ENCODE measurements around the gene KCNMB1.
A peak's percentile ranks its signal among the peaks of the same experiment; 100 is the strongest.

KCNMB1 gene

DNA sequence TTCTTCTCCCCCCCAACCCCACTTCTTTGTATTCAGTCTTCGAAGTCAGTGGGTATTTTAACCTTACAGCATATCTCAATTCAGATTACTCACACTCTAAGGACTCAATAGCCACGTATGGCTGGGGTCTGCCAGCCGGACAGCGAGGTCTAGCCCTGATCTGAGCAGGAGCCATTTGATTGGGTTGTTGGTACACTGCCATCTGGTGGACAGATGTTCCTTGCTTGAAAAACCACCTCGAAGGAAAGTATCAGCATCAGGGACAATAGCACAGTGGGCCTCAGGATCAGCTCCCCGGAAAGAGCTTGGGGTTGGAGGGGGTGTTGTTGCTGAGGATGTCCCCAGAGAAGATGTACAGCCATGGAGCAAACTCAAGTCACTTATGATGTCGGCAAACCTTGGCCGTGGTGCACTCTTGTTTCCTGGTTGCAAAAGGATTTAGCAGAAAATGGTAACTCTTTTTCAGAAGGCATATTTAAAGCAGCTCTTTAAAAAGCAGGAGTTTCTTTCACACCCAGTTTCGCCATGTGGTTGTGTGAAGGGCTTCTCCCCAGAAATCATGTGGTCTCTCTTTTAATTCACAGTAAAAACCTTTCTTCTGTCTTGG, 31.7 kb upstream of the KCNMB1 start:
- DNase-seq (ENCODE audit: low read depth, low spot score), result peak; percentile 6
- Histone ChIP-seq H3K27ac (no peak overlapping the region), H3K9me3 (ENCODE audit: low read depth, low read length) (no peaks in the 10 kb centered on the region), H3K9ac (ENCODE audit: insufficient read length) (no peak overlapping the region), H3K36me3 (ENCODE audit: insufficient read depth, low read length) (no peaks in the 10 kb centered on the region), H3K4me3 (no peak overlapping the region)
- TF ChIP-seq EZH2 (IDR thresholded peaks at IDR 0.05), result no peak
- no peak for TF ChIP-seq POLR2AphosphoS5 (IDR thresholded peaks at IDR 0.05; ENCODE audit: borderline replicate concordance, low read depth, low read length)

DNA sequence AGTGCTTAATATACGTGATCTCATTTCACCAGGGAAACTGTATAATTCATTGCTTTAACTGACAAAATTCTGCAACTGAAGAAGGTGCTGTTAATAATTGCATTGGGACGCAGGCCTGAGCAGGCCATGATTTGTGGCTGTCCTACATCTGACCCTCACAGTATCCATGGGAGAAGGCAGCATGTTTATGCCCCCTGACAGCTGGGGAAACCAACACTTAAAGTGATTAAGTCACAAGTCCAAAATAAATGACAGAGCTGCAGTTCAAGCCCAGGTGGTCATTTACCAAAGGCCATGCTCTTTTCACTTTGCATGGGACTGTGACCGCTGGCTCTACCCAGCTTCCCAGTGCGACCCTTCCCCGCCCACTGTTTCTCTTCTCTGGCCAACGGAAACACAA, 30.5 kb upstream of the KCNMB1 start:
- TF ChIP-seq POLR2AphosphoS5 (IDR thresholded peaks at IDR 0.05; ENCODE audit: borderline replicate concordance, low read depth, low read length), result no peak
- no peak for TF ChIP-seq EZH2 (IDR thresholded peaks at IDR 0.05)
- TF ChIP-seq FOXP2 (optimal IDR thresholded peaks at IDR 0.05; ENCODE audit: control extremely low read depth, extremely low read length, insufficient read depth), result no peak
- H3K9me3 ChIP-seq (ENCODE audit: low read depth, low read length), result no peaks in the 10 kb centered on the region
- H3K9ac ChIP-seq (ENCODE audit: insufficient read length), result no peak overlapping the region
- no peak overlapping the region for H3K4me3 ChIP-seq
- DNase-seq (ENCODE audit: low read depth, low spot score), result no peak
- H3K27ac ChIP-seq, result no peak overlapping the region
- no peaks in the 10 kb centered on the region for H3K36me3 ChIP-seq (ENCODE audit: insufficient read depth, low read length)

DNA sequence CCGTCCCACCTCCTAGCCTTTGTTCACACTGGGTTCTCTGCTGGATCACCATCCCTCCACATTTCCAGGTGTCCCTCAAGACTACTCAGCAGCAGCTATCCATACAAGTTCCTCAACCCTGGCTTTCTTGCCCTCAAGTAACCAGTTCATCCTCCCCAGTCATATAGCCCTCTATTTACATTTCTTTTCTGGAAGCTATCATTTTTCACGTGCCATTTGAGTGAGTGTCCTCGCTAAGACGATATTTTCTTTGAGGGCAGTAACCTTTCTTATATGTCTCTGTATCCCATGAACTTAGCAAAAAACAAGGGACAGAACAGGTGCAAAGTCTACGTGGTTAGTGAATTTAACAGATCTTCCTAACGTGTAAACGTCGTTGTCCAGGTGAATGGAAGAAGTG, 29.6 kb upstream of the KCNMB1 start:
- H3K36me3 ChIP-seq (ENCODE audit: insufficient read depth, low read length), result no peaks in the 10 kb centered on the region
- no peak overlapping the region for H3K9ac ChIP-seq (ENCODE audit: insufficient read length)
- H3K9me3 ChIP-seq (ENCODE audit: low read depth, low read length), result no peaks in the 10 kb centered on the region
- TF ChIP-seq EZH2 (IDR thresholded peaks at IDR 0.05) (no peak), FOXP2 (optimal IDR thresholded peaks at IDR 0.05; ENCODE audit: control extremely low read depth, extremely low read length, insufficient read depth) (no peak), POLR2AphosphoS5 (IDR thresholded peaks at IDR 0.05; ENCODE audit: borderline replicate concordance, low read depth, low read length) (no peak)
- no peak for DNase-seq (ENCODE audit: low read depth, low spot score)
- H3K27ac ChIP-seq, result no peak overlapping the region
- H3K4me3 ChIP-seq, result no peak overlapping the region

DNA sequence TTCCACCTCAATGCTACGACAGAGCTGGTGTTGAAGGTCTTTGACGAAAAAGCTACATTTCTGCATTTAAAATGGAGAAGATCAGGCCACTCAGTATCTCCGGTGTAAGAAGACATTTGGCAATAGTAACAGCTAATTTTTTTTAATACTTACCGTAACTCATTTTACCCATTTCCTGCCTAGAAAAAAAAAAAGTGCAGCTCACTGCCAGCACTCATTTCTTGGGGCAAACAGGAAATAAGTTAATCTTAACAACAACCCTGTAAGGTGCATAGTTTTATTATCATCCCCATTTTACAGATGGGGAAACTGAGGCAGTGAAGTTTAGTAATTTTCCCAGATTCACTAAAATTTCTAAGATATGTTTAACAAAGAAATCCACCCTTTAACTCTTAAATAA, 27.4 kb upstream of the KCNMB1 start:
- no peaks in the 10 kb centered on the region for H3K36me3 ChIP-seq (ENCODE audit: insufficient read depth, low read length)
- H3K4me3 ChIP-seq, result no peak overlapping the region
- no peak overlapping the region for H3K9ac ChIP-seq (ENCODE audit: insufficient read length)
- H3K27ac ChIP-seq, result no peak overlapping the region
- H3K9me3 ChIP-seq (ENCODE audit: low read depth, low read length), result no peaks in the 10 kb centered on the region
- no peak for DNase-seq (ENCODE audit: low read depth, low spot score)
- TF ChIP-seq POLR2AphosphoS5 (IDR thresholded peaks at IDR 0.05; ENCODE audit: borderline replicate concordance, low read depth, low read length) (no peak), FOXP2 (optimal IDR thresholded peaks at IDR 0.05; ENCODE audit: control extremely low read depth, extremely low read length, insufficient read depth) (no peak), EZH2 (IDR thresholded peaks at IDR 0.05) (no peak)

DNA sequence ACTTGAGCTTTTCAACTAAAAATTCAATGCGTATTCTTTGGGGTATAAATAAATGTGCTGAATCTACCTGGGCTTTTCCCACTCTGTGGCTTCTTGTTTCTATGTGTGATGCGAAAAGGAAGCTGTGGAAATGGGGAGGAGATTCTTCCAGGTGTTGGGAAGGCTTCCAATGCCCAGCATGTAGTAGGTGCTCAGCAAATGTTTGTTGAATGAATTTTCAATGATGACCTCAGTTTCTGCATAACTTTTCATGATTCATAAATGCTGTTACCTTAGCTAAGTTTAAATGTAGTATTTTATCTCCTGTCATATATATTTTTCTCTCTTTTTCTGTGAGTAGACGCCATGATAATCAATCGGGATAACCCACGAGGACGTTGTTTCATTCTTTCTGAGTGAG, 25.6 kb upstream of the KCNMB1 start:
- H3K36me3 ChIP-seq (ENCODE audit: insufficient read depth, low read length), result no peaks in the 10 kb centered on the region
- DNase-seq (ENCODE audit: low read depth, low spot score), result no peak
- no peak overlapping the region for H3K4me3 ChIP-seq
- no peaks in the 10 kb centered on the region for H3K9me3 ChIP-seq (ENCODE audit: low read depth, low read length)
- H3K27ac ChIP-seq, result no peak overlapping the region
- TF ChIP-seq POLR2AphosphoS5 (IDR thresholded peaks at IDR 0.05; ENCODE audit: borderline replicate concordance, low read depth, low read length) (no peak), FOXP2 (optimal IDR thresholded peaks at IDR 0.05; ENCODE audit: control extremely low read depth, extremely low read length, insufficient read depth) (no peak), EZH2 (IDR thresholded peaks at IDR 0.05) (no peak)
- H3K9ac ChIP-seq (ENCODE audit: insufficient read length), result no peak overlapping the region

DNA sequence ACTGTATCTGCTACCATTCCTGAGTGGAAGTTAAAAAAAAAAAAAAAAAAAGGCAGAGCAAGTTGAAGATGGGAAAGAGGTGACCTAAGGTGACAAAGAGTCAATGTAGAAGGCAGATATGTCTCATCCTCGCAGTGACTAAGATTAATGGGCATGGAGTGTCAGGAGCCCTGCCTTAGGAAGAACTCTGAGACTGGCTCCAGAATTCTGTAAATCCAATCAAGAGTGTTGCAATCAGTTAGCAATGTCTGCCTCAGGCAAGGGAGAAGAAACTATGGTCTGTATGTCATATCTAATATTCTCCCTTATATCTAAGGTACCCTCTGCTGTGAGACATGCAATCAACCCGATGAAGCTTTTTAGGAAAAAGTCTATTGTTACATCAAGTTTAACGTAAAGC, 24.7 kb upstream of the KCNMB1 start:
- TF ChIP-seq POLR2AphosphoS5 (IDR thresholded peaks at IDR 0.05; ENCODE audit: borderline replicate concordance, low read depth, low read length) (no peak), FOXP2 (optimal IDR thresholded peaks at IDR 0.05; ENCODE audit: control extremely low read depth, extremely low read length, insufficient read depth) (no peak), EZH2 (IDR thresholded peaks at IDR 0.05) (no peak)
- no peak for DNase-seq (ENCODE audit: low read depth, low spot score)
- Histone ChIP-seq H3K27ac (no peak overlapping the region), H3K36me3 (ENCODE audit: insufficient read depth, low read length) (no peaks in the 10 kb centered on the region), H3K9me3 (ENCODE audit: low read depth, low read length) (no peaks in the 10 kb centered on the region), H3K9ac (ENCODE audit: insufficient read length) (no peak overlapping the region), H3K4me3 (no peak overlapping the region)

DNA sequence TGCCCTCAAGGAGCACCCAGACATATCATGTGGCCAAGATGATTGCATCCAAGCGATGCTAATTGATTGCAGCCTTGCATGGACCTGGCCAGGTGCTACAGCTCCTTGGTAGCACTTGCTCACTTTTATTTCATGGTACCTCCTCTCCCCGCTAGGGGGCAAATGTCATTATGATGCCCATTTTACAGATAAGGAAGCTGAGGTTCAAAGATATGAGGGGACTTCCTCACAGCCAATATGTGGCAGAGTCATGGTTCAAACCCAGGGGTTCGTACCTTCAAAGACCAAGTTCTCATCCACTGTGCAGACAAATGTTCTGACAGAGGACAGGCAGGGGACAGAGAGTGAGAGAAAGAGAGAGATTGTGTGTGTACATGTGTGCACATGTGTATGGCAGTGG, 21.9 kb upstream of the KCNMB1 start:
- TF ChIP-seq POLR2AphosphoS5 (IDR thresholded peaks at IDR 0.05; ENCODE audit: borderline replicate concordance, low read depth, low read length) (no peak), EZH2 (IDR thresholded peaks at IDR 0.05) (no peak), FOXP2 (optimal IDR thresholded peaks at IDR 0.05; ENCODE audit: control extremely low read depth, extremely low read length, insufficient read depth) (no peak)
- no peak overlapping the region for H3K9ac ChIP-seq (ENCODE audit: insufficient read length)
- H3K27ac ChIP-seq, result no peak overlapping the region
- H3K9me3 ChIP-seq (ENCODE audit: low read depth, low read length), result no peaks in the 10 kb centered on the region
- H3K4me3 ChIP-seq, result no peak overlapping the region
- DNase-seq (ENCODE audit: low read depth, low spot score), result no peak
- H3K36me3 ChIP-seq (ENCODE audit: insufficient read depth, low read length), result no peaks in the 10 kb centered on the region

DNA sequence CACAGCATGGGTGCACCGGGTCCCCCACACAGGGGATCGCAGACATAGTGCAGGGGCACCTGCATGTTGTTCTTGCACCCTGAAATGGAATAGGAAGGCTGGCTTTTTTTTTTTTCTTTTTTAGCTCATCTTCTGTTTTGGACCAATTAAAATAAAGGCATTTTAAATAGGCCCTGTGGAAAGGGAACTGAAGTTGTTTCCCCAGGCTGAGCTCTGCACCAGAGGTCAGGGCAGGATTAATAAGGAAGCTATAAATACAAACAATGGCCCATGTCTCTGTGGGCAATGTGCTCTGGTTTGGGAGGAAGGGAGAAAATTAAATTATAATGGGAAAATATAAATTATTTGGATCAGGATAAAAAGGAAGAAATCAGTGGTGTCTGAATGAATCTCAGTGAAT, 21.2 kb upstream of the KCNMB1 start:
- H3K36me3 ChIP-seq (ENCODE audit: insufficient read depth, low read length), result no peaks in the 10 kb centered on the region
- no peak overlapping the region for H3K4me3 ChIP-seq
- no peak overlapping the region for H3K9ac ChIP-seq (ENCODE audit: insufficient read length)
- no peaks in the 10 kb centered on the region for H3K9me3 ChIP-seq (ENCODE audit: low read depth, low read length)
- H3K27ac ChIP-seq, result no peak overlapping the region
- no peak for TF ChIP-seq EZH2 (IDR thresholded peaks at IDR 0.05)
- no peak for TF ChIP-seq POLR2AphosphoS5 (IDR thresholded peaks at IDR 0.05; ENCODE audit: borderline replicate concordance, low read depth, low read length)
- no peak for TF ChIP-seq FOXP2 (optimal IDR thresholded peaks at IDR 0.05; ENCODE audit: control extremely low read depth, extremely low read length, insufficient read depth)
- no peak for DNase-seq (ENCODE audit: low read depth, low spot score)
